Measurements from ENCODE around the gene TRPM3. TPM values are rescaled to one million over a fixed set of nuclear protein-coding genes. Genes with fewer than 3 reads are reported as not detected.
A peak's percentile ranks its signal among the peaks of the same experiment; 100 is the strongest.

The TRPM3 gene
- polyA plus RNA-seq, 1 donor, result 0.57 TPM

DNA sequence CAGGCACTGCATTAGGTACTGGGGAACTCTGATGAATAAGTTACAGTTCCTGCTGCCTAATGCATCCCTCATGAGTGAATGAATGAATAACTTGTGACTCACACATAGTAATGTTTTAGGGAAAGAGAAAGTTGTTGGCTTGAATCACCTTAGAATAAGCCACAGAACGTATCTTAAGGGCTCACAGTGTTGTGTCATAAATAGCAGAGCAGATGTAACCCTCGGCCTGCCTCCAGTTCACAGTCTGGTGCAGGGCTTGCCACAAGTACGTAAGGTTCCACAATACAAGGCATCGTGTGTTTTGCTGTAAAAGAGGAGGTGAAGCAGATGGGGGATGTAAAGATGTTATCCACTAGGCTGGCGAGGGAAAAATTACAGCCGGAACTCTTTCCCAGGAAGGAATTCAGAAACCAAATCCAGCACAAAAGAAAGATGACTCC lies 218.7 kb downstream of the TRPM3 start:
- Histone ChIP-seq H3K27ac (ENCODE audit: low read length) (no peak overlapping the region), H3K4me1 (ENCODE audit: control insufficient read depth, insufficient read depth, low read length) (no peaks in the 10 kb centered on the region), H3K4me3 (ENCODE audit: low read length) (no peak overlapping the region), H3K36me3 (ENCODE audit: control insufficient read depth, insufficient read depth, low read length) (no peaks in the 10 kb centered on the region), H3K27me3 (ENCODE audit: control insufficient read depth, insufficient read depth, low read length) (no peaks in the 10 kb centered on the region), H3K9me3 (ENCODE audit: control insufficient read depth, low read depth, low read length) (no peaks in the 10 kb centered on the region)
- 69% methylated on average over 4 of the region's 6 CpGs for whole genome bisulfite sequencing (ENCODE audit: insufficient coverage, low lambda C conversion rate)
- DNase-seq, result peak; percentile 17 to 50

- Histone ChIP-seq H3K27ac (ENCODE audit: low read length) (no peak overlapping the region), H3K36me3 (ENCODE audit: control insufficient read depth, insufficient read depth, low read length) (no peaks in the 10 kb centered on the region), H3K4me1 (ENCODE audit: control insufficient read depth, insufficient read depth, low read length) (no peaks in the 10 kb centered on the region), H3K27me3 (ENCODE audit: control insufficient read depth, insufficient read depth, low read length) (no peaks in the 10 kb centered on the region), H3K4me3 (ENCODE audit: low read length) (no peak overlapping the region), H3K9me3 (ENCODE audit: control insufficient read depth, low read depth, low read length) (no peaks in the 10 kb centered on the region)
- WGBS (ENCODE audit: insufficient coverage, low lambda C conversion rate), result no CpG with 5 or more reads among the region's 1 CpG
- no peak for DNase-seq
Measured at GRCh38 chr9:70902171-70902570, 219.2 kb downstream of the TRPM3 start.

- H3K9me3 ChIP-seq (ENCODE audit: control insufficient read depth, low read depth, low read length), result no peaks in the 10 kb centered on the region
- H3K4me1 ChIP-seq (ENCODE audit: control insufficient read depth, insufficient read depth, low read length), result no peaks in the 10 kb centered on the region
- DNase-seq, result no peak
- H3K36me3 ChIP-seq (ENCODE audit: control insufficient read depth, insufficient read depth, low read length), result no peaks in the 10 kb centered on the region
- no peaks in the 10 kb centered on the region for H3K27me3 ChIP-seq (ENCODE audit: control insufficient read depth, insufficient read depth, low read length)
- H3K27ac ChIP-seq (ENCODE audit: low read length), result no peak overlapping the region
- no peak overlapping the region for H3K4me3 ChIP-seq (ENCODE audit: low read length)
- no CpG with 5 or more reads among the region's 1 CpG for WGBS (ENCODE audit: insufficient coverage, low lambda C conversion rate)
Measured at GRCh38 chr9:70901746-70902145, 219.7 kb downstream of the TRPM3 start.

DNA sequence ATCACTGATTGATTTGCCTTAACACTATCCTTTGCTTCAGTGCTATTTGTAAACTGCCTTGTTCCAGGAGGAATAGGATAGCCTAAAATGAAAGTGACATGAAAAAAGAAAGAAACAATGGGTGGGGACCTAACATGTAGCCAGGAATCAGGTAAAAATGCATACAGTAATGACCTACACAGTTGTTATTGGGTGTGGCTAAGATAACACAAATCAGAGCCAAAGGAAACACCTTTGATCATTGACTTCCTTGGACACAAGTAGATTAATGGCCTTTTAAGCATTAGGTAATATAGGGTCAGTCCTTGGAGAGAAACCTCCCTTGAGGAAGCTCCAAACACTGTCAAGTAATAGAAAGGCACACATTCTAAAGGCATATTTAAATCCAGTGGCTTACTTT lies 220.4 kb downstream of the TRPM3 start:
- peak; percentile 12 to 28 for DNase-seq
- Histone ChIP-seq H3K36me3 (ENCODE audit: control insufficient read depth, insufficient read depth, low read length) (no peaks in the 10 kb centered on the region), H3K27ac (ENCODE audit: low read length) (no peak overlapping the region), H3K27me3 (ENCODE audit: control insufficient read depth, insufficient read depth, low read length) (no peaks in the 10 kb centered on the region), H3K4me3 (ENCODE audit: low read length) (no peak overlapping the region), H3K9me3 (ENCODE audit: control insufficient read depth, low read depth, low read length) (no peaks in the 10 kb centered on the region), H3K4me1 (ENCODE audit: control insufficient read depth, insufficient read depth, low read length) (no peaks in the 10 kb centered on the region)

- WGBS (ENCODE audit: insufficient coverage, low lambda C conversion rate), result no CpG with 5 or more reads among the region's 4 CpGs
- no peaks in the 10 kb centered on the region for H3K36me3 ChIP-seq (ENCODE audit: control insufficient read depth, insufficient read depth, low read length)
- no peaks in the 10 kb centered on the region for H3K27me3 ChIP-seq (ENCODE audit: control insufficient read depth, insufficient read depth, low read length)
- no peak overlapping the region for H3K27ac ChIP-seq (ENCODE audit: low read length)
- H3K9me3 ChIP-seq (ENCODE audit: control insufficient read depth, low read depth, low read length), result no peaks in the 10 kb centered on the region
- no peak overlapping the region for H3K4me3 ChIP-seq (ENCODE audit: low read length)
- no peak for DNase-seq
- no peaks in the 10 kb centered on the region for H3K4me1 ChIP-seq (ENCODE audit: control insufficient read depth, insufficient read depth, low read length)
Measured at GRCh38 chr9:70893580-70894122, 227.8 kb downstream of the TRPM3 start.

- no peak for DNase-seq
- H3K4me1 ChIP-seq (ENCODE audit: control insufficient read depth, insufficient read depth, low read length), result no peaks in the 10 kb centered on the region
- H3K27me3 ChIP-seq (ENCODE audit: control insufficient read depth, insufficient read depth, low read length), result no peaks in the 10 kb centered on the region
- no peaks in the 10 kb centered on the region for H3K9me3 ChIP-seq (ENCODE audit: control insufficient read depth, low read depth, low read length)
- no CpG with 5 or more reads among the region's 1 CpG for WGBS (ENCODE audit: insufficient coverage, low lambda C conversion rate)
- no peak overlapping the region for H3K27ac ChIP-seq (ENCODE audit: low read length)
- H3K4me3 ChIP-seq (ENCODE audit: low read length), result no peak overlapping the region
- H3K36me3 ChIP-seq (ENCODE audit: control insufficient read depth, insufficient read depth, low read length), result no peaks in the 10 kb centered on the region
Measured at GRCh38 chr9:70888471-70888870, 232.9 kb downstream of the TRPM3 start.

GRCh38 chr9:70887826-70888225 lies 233.6 kb downstream of the TRPM3 start:
- Histone ChIP-seq H3K4me1 (ENCODE audit: control insufficient read depth, insufficient read depth, low read length) (no peaks in the 10 kb centered on the region), H3K36me3 (ENCODE audit: control insufficient read depth, insufficient read depth, low read length) (no peaks in the 10 kb centered on the region), H3K27ac (ENCODE audit: low read length) (no peak overlapping the region), H3K27me3 (ENCODE audit: control insufficient read depth, insufficient read depth, low read length) (no peaks in the 10 kb centered on the region), H3K4me3 (ENCODE audit: low read length) (no peak overlapping the region), H3K9me3 (ENCODE audit: control insufficient read depth, low read depth, low read length) (no peaks in the 10 kb centered on the region)
- no peak for DNase-seq
- WGBS (ENCODE audit: insufficient coverage, low lambda C conversion rate), result no CpG with 5 or more reads among the region's 2 CpGs

GRCh38 chr9:70883963-70884793 lies 237.2 kb downstream of the TRPM3 start:
- no peaks in the 10 kb centered on the region for H3K9me3 ChIP-seq (ENCODE audit: control insufficient read depth, low read depth, low read length)
- H3K4me1 ChIP-seq (ENCODE audit: control insufficient read depth, insufficient read depth, low read length), result no peaks in the 10 kb centered on the region
- DNase-seq, result no peak
- H3K27me3 ChIP-seq (ENCODE audit: control insufficient read depth, insufficient read depth, low read length), result no peaks in the 10 kb centered on the region
- H3K27ac ChIP-seq (ENCODE audit: low read length), result no peak overlapping the region
- WGBS (ENCODE audit: insufficient coverage, low lambda C conversion rate), result 80% methylated on average over 1 of the region's 7 CpGs
- H3K4me3 ChIP-seq (ENCODE audit: low read length), result no peak overlapping the region
- H3K36me3 ChIP-seq (ENCODE audit: control insufficient read depth, insufficient read depth, low read length), result no peaks in the 10 kb centered on the region

GRCh38 chr9:70883056-70883455 lies 238.4 kb downstream of the TRPM3 start:
- H3K4me1 ChIP-seq (ENCODE audit: control insufficient read depth, insufficient read depth, low read length), result no peaks in the 10 kb centered on the region
- H3K27me3 ChIP-seq (ENCODE audit: control insufficient read depth, insufficient read depth, low read length), result no peaks in the 10 kb centered on the region
- H3K36me3 ChIP-seq (ENCODE audit: control insufficient read depth, insufficient read depth, low read length), result no peaks in the 10 kb centered on the region
- H3K4me3 ChIP-seq (ENCODE audit: low read length), result no peak overlapping the region
- H3K27ac ChIP-seq (ENCODE audit: low read length), result no peak overlapping the region
- DNase-seq, result no peak
- WGBS (ENCODE audit: insufficient coverage, low lambda C conversion rate), result 60% methylated on average over 1 of the region's 1 CpG
- no peaks in the 10 kb centered on the region for H3K9me3 ChIP-seq (ENCODE audit: control insufficient read depth, low read depth, low read length)

- no peaks in the 10 kb centered on the region for H3K36me3 ChIP-seq (ENCODE audit: control insufficient read depth, insufficient read depth, low read length)
- WGBS (ENCODE audit: insufficient coverage, low lambda C conversion rate), result 90% methylated on average over 2 of the region's 6 CpGs
Measured at GRCh38 chr9:70881333-70881732, 240.1 kb downstream of the TRPM3 start.

DNA sequence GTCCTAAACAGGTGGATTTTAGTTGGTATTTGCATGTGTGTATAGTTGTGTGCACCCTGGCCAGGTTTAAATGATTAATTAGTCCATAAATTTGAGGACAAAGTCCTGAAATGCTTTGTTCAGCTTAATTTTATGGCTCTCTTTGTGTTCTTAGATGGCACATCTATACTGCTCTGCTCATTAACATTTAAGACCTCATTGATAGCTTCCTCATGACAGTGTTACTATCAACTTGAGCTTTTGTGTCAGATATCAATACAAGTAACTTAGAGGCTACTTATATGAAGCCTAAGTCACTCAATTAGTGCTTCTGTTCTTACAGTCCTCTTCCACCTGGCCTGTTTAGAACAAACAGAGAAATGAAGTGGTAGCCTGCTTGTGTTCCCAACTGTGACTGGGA lies 240.9 kb downstream of the TRPM3 start:
- Histone ChIP-seq H3K27me3 (ENCODE audit: control insufficient read depth, insufficient read depth, low read length) (no peaks in the 10 kb centered on the region), H3K9me3 (ENCODE audit: control insufficient read depth, low read depth, low read length) (no peaks in the 10 kb centered on the region), H3K4me3 (ENCODE audit: low read length) (no peak overlapping the region), H3K36me3 (ENCODE audit: control insufficient read depth, insufficient read depth, low read length) (no peaks in the 10 kb centered on the region), H3K27ac (ENCODE audit: low read length) (no peak overlapping the region), H3K4me1 (ENCODE audit: control insufficient read depth, insufficient read depth, low read length) (no peaks in the 10 kb centered on the region)
- peak; percentile 1 to 31 for DNase-seq

More at GRCh38 chr9:70881333-70881732, 240.1 kb downstream of the TRPM3 start:
- no peak overlapping the region for H3K27ac ChIP-seq (ENCODE audit: low read length)
- H3K27me3 ChIP-seq (ENCODE audit: control insufficient read depth, insufficient read depth, low read length), result no peaks in the 10 kb centered on the region
- no peak overlapping the region for H3K4me3 ChIP-seq (ENCODE audit: low read length)
- H3K4me1 ChIP-seq (ENCODE audit: control insufficient read depth, insufficient read depth, low read length), result no peaks in the 10 kb centered on the region
- H3K9me3 ChIP-seq (ENCODE audit: control insufficient read depth, low read depth, low read length), result no peaks in the 10 kb centered on the region
- DNase-seq, result no peak

All from large intestine (tissue), 3 donors.